ENCODE measurements around the gene PPP1R27.

PPP1R27 gene

GRCh38 chr17:81803728-81804558, 30.9 kb downstream of the PPP1R27 start, which contains the start of gene GCGR:
Gene GCGR (plus strand): TSS chr17:81804150. CDS start chr17:81809019, 4,869 bp downstream.
- no peak for DNase-seq

- DNase-seq, result no peak
These were observed 31.8 kb downstream of the PPP1R27 start for GRCh38 chr17:81802856-81803643.

- DNase-seq, result no peak
These were observed 32.6 kb downstream of the PPP1R27 start for GRCh38 chr17:81802048-81802758.

GRCh38 chr17:81801327-81801726, 33.5 kb downstream of the PPP1R27 start:
- no peak for DNase-seq

GRCh38 chr17:81794509-81794908, 40.3 kb downstream of the PPP1R27 start:
- no peak for DNase-seq

GRCh38 chr17:81794074-81794476, 40.8 kb downstream of the PPP1R27 start:
- DNase-seq, result no peak

GRCh38 chr17:81792675-81793615, 41.9 kb downstream of the PPP1R27 start:
- no peak for DNase-seq

Measured in COR-L47 (cell line).